ENCODE measurements around the gene ACYP1.

DNA sequence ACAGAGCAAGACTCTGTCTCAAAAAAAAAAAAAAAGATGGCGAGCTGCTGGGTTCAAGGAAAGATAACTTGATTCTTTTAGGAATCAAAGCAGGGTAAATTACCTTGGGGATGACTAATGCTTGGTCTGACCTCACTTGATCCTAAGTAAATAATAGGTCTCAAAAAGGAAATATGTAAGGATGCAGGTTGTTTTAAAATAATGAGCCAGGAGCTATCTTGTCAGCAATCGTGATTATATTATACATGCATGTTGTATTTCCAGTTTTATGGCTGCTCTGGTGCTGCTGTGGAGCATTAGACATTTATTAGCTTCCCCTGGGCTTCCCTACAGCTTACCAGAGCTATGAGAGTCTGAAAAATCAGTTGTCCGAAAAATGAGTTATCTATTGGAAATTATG, 58.5 kb downstream of the ACYP1 start:
- TF ChIP-seq, protein P1, sequence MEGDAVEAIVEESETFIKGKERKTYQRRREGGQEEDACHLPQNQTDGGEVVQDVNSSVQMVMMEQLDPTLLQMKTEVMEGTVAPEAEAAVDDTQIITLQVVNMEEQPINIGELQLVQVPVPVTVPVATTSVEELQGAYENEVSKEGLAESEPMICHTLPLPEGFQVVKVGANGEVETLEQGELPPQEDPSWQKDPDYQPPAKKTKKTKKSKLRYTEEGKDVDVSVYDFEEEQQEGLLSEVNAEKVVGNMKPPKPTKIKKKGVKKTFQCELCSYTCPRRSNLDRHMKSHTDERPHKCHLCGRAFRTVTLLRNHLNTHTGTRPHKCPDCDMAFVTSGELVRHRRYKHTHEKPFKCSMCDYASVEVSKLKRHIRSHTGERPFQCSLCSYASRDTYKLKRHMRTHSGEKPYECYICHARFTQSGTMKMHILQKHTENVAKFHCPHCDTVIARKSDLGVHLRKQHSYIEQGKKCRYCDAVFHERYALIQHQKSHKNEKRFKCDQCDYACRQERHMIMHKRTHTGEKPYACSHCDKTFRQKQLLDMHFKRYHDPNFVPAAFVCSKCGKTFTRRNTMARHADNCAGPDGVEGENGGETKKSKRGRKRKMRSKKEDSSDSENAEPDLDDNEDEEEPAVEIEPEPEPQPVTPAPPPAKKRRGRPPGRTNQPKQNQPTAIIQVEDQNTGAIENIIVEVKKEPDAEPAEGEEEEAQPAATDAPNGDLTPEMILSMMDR (conservative IDR thresholded peaks at IDR 0.05; ENCODE audit: low read depth, low read length): no peak
- no peak for TF ChIP-seq EZH2 (IDR thresholded peaks at IDR 0.05; ENCODE audit: low read length, unreplicated experiment)
